Measurements from ENCODE around the gene PTPRG. TPM values are rescaled to one million over a fixed set of nuclear protein-coding genes. Genes with fewer than 3 reads are reported as not detected.

Gene PTPRG
- total and polyA plus RNA-seq, 11 donors, result 8.0 to 48.5 (median 35.4) TPM

GRCh38 chr3:61806810-61807209 lies 245.4 kb downstream of the PTPRG start:
- intact Hi-C loops (cut with DNase I), result loop anchor here in 3 of 10 donors (5.0 kb wide), 4 partner anchors 40 to 355 kb away; partner anchors contain the start of gene PTPRG (in 3 of the 3)
- DNase-seq, result no peak
- Histone ChIP-seq H3K9me3 (no peaks in the 10 kb centered on the region), H3K4me3 (no peak overlapping the region), H3K27me3 (no peaks in the 10 kb centered on the region), H3K27ac (peak overlapping the region; percentile 37 to 83 (median 74)), H3K4me1 (peaks cover 11 to 98% (median 82%) of the 10 kb centered on the region in 12 donors), H3K36me3 (no peaks in the 10 kb centered on the region)
- WGBS, 4 donors, result 72 to 77% (median 75%) methylated on average over 4 of the region's 4 CpGs
- TF ChIP-seq CTCF (IDR thresholded peaks at IDR 0.05) (no peak), POLR2A (IDR thresholded peaks at IDR 0.05) (no peak)
- no peak for ATAC-seq

GRCh38 chr3:61807865-61808276 lies 246.5 kb downstream of the PTPRG start:
- TF ChIP-seq POLR2A (IDR thresholded peaks at IDR 0.05), result no peak
- no peak for TF ChIP-seq CTCF (IDR thresholded peaks at IDR 0.05)
- no peaks in the 10 kb centered on the region for H3K27me3 ChIP-seq
- H3K4me3 ChIP-seq, result peak overlapping the region in 1 of 12 donors; percentile 2
- peaks cover 11 to 100% (median 84%) of the 10 kb centered on the region in 12 donors for H3K4me1 ChIP-seq
- intact Hi-C loops (cut with DNase I), result loop anchor here in 4 of 10 donors (2.0 to 5.0 kb wide), 5 partner anchors 39 to 354 kb away; partner anchors contain the start of gene PTPRG (in 4 of the 4)
- no peaks in the 10 kb centered on the region for H3K9me3 ChIP-seq
- ATAC-seq, result peak; percentile 43 to 83 (median 60)
- peak in 1 of 5 donors; percentile 45 for DNase-seq
- peak overlapping the region; percentile 58 to 83 (median 75) for H3K27ac ChIP-seq
- WGBS, 4 donors, result 19 to 22% (median 21%) methylated on average over 6 of the region's 6 CpGs
- no peaks in the 10 kb centered on the region for H3K36me3 ChIP-seq

GRCh38 chr3:61808526-61808925 lies 247.2 kb downstream of the PTPRG start:
- H3K4me1 ChIP-seq, result peaks cover 11 to 96% (median 81%) of the 10 kb centered on the region in 12 donors

More at GRCh38 chr3:61808526-61808925, 247.2 kb downstream of the PTPRG start:
- WGBS, 4 donors, result 8 to 14% (median 12%) methylated on average over 5 of the region's 5 CpGs
- peak; percentile 54 to 77 (median 70) for DNase-seq
- intact Hi-C loops (cut with DNase I), result loop anchor here in 4 of 10 donors (2.0 to 5.0 kb wide), 5 partner anchors 39 to 354 kb away; partner anchors contain the start of gene PTPRG (in 4 of the 4)
- TF ChIP-seq POLR2A (IDR thresholded peaks at IDR 0.05) (no peak), CTCF (IDR thresholded peaks at IDR 0.05) (no peak)
- no peaks in the 10 kb centered on the region for H3K36me3 ChIP-seq
- peak; percentile 49 to 73 (median 66) for ATAC-seq
- H3K4me3 ChIP-seq, result no peak overlapping the region
- peak overlapping the region; percentile 58 to 83 (median 75) for H3K27ac ChIP-seq
- H3K9me3 ChIP-seq, result no peaks in the 10 kb centered on the region
- H3K27me3 ChIP-seq, result no peaks in the 10 kb centered on the region
